Measurements from ENCODE around the gene SLC8B1. TPM values are rescaled to one million over a fixed set of nuclear protein-coding genes. Genes with fewer than 3 reads are reported as not detected.

SLC8B1 gene
- total RNA-seq, 4 donors from 2014 or later: 49.5 to 112 (median 101) TPM

DNA sequence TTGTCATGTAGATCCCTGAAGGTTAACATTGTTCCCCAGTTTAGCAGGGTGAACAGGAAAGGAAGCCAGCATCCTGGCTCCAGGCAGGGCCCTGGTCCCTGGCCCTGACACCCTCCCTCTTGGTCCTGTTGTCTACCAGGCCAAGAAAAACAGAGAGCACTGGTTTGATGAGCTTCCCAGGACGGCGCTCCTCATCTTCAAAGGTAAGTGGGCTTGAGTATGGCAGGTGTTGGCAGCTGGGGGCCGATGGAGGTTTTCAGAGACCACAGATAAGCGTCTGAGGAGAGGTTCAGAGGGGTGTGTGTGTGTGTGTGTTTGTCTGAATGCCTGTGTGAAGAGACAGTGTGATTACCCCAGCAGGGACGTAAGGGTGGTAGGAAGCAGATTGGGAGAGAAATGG, 56.3 kb downstream of the SLC8B1 start:
- peaks cover 0 to 87% (median 0%) of the 10 kb centered on the region in 3 donors for H3K36me3 ChIP-seq
- TF ChIP-seq, protein P1, sequence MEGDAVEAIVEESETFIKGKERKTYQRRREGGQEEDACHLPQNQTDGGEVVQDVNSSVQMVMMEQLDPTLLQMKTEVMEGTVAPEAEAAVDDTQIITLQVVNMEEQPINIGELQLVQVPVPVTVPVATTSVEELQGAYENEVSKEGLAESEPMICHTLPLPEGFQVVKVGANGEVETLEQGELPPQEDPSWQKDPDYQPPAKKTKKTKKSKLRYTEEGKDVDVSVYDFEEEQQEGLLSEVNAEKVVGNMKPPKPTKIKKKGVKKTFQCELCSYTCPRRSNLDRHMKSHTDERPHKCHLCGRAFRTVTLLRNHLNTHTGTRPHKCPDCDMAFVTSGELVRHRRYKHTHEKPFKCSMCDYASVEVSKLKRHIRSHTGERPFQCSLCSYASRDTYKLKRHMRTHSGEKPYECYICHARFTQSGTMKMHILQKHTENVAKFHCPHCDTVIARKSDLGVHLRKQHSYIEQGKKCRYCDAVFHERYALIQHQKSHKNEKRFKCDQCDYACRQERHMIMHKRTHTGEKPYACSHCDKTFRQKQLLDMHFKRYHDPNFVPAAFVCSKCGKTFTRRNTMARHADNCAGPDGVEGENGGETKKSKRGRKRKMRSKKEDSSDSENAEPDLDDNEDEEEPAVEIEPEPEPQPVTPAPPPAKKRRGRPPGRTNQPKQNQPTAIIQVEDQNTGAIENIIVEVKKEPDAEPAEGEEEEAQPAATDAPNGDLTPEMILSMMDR (IDR thresholded peaks at IDR 0.05): no peak
- no peak for TF ChIP-seq POLR2A (IDR thresholded peaks at IDR 0.05)
- peak in 1 of 3 donors; percentile 19 for DNase-seq
- H3K27me3 ChIP-seq: no peaks in the 10 kb centered on the region
- H3K9me3 ChIP-seq: no peaks in the 10 kb centered on the region
- no peak overlapping the region for H3K4me3 ChIP-seq
- no peaks in the 10 kb centered on the region for H3K4me1 ChIP-seq
- no peak overlapping the region for H3K27ac ChIP-seq

DNA sequence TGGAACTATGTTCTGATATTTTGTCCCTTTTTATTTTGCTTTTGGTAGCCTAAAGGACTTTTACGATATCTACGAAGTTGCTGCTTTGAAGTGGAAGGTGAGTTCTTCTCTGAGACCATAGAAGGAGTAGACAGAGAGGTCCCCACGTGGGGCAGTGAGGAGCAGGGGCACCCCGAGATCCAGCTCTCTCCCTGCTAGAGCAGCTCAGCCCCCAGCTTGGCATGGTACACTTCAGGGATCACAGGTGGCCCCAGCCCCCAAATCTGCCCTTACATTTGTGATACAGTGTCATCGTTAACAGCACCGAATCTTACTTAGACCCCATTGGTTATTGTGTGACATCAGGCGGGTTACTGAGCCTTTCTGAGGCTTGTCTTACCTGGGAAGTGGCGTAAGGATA, 56.8 kb downstream of the SLC8B1 start:
- H3K27me3 ChIP-seq: no peaks in the 10 kb centered on the region
- peaks cover 0 to 87% (median 0%) of the 10 kb centered on the region in 3 donors for H3K36me3 ChIP-seq
- H3K9me3 ChIP-seq: no peaks in the 10 kb centered on the region
- no peak for TF ChIP-seq POLR2A (IDR thresholded peaks at IDR 0.05)
- TF ChIP-seq, protein P1 (IDR thresholded peaks at IDR 0.05): no peak
- no peak overlapping the region for H3K4me3 ChIP-seq
- H3K4me1 ChIP-seq: no peaks in the 10 kb centered on the region
- no peak overlapping the region for H3K27ac ChIP-seq
- DNase-seq: peak in 1 of 3 donors; percentile 10

DNA sequence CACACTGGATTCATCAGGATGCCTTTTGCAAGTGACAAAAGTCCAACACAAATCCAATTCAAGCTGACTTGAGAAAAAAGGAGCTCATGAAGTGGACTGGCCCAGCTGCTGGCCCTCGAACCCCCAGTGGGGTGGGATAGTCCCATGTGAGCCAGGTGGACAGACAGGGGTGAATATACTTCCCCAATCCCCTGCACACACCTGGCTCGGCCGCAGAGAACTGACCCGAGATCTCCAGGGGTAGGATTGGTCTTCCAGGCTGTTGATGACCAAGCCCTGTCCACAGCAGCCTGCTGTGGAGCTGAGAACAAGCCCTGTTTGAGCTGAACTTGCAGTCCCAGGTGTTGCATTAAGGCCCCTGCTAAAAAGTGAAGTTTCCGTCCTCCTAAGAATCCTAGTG, 57.4 kb downstream of the SLC8B1 start:
- no peak overlapping the region for H3K4me3 ChIP-seq
- H3K4me1 ChIP-seq: peaks cover 0 to 5% (median 0%) of the 10 kb centered on the region in 4 donors
- no peak overlapping the region for H3K27ac ChIP-seq
- H3K9me3 ChIP-seq: no peaks in the 10 kb centered on the region
- TF ChIP-seq, protein P1 (IDR thresholded peaks at IDR 0.05): no peak
- TF ChIP-seq POLR2A (IDR thresholded peaks at IDR 0.05): no peak
- H3K27me3 ChIP-seq: no peaks in the 10 kb centered on the region
- H3K36me3 ChIP-seq: peaks cover 0 to 87% (median 0%) of the 10 kb centered on the region in 3 donors
- peak in 1 of 3 donors; percentile 37 for DNase-seq

DNA sequence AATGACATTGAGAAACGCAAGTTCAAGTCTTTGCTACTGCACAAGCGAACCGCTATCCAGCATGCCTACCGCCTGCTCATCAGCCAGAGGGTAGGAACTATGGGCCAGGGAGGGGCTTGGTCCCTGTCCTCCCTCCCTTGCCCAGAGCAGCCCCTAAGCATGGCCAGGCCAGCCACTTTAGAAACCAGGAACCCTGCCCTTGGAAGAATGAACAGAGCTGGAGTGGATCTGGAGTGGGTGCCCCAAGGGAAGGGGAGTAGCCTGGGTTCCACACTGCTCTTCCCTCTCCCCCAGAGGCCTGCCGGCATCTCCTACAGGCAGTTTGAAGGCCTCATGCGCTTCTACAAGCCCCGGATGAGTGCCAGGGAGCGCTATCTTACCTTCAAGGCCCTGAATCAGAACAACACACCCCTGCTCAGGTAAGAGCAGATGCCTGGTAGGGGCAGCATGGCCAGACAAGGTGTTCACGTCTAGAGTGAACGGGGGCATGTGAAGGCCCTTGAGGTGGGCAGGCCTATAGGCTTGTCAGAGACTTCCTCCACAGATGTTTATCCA, 57.9 kb downstream of the SLC8B1 start:
- peaks cover 0 to 86% (median 0%) of the 10 kb centered on the region in 3 donors for H3K36me3 ChIP-seq
- peaks cover 0 to 8% (median 0%) of the 10 kb centered on the region in 4 donors for H3K4me1 ChIP-seq
- H3K27me3 ChIP-seq: no peaks in the 10 kb centered on the region
- DNase-seq: peak in 1 of 3 donors; percentile 37
- TF ChIP-seq POLR2A (IDR thresholded peaks at IDR 0.05): no peak
- TF ChIP-seq, protein P1 (IDR thresholded peaks at IDR 0.05): no peak
- H3K9me3 ChIP-seq: no peaks in the 10 kb centered on the region
- H3K4me3 ChIP-seq: no peak overlapping the region
- no peak overlapping the region for H3K27ac ChIP-seq

DNA sequence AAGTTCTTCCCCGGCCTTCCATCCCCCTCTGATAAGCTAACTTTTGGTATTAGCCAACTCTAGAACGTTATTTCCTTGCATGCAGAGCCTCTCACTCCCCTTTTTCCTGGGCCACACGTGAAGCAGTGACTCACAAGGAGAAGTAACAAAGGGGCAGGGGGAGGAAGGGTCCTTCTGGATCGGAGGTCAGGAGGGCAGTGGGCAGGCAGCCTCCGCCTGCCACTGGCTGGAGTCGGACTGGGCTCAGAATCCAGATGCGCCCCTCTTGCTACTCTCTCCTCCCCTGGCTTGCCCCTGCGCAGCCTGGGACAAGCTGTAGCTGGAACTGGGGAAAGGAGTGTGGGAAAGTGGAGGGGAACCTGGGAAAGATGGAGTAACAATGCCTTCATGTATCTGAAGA, 58.6 kb downstream of the SLC8B1 start:
- Histone ChIP-seq H3K4me1 (peaks cover 0 to 8% (median 0%) of the 10 kb centered on the region in 4 donors), H3K27ac (no peak overlapping the region), H3K36me3 (peaks cover 0 to 88% (median 0%) of the 10 kb centered on the region in 3 donors), H3K4me3 (no peak overlapping the region), H3K9me3 (no peaks in the 10 kb centered on the region), H3K27me3 (no peaks in the 10 kb centered on the region)
- TF ChIP-seq, protein P1 (IDR thresholded peaks at IDR 0.05): no peak
- TF ChIP-seq POLR2A (IDR thresholded peaks at IDR 0.05): no peak
- DNase-seq: peak in 1 of 3 donors; percentile 22
